Ishikawa (cell line): Measurements from ENCODE around the gene CASP8.

Experiments used
- CEBPB ChIP-seq: IDR thresholded peaks from 2 replicates; pipeline ENCODE4 v1.6.1; 2012
- CREB1 ChIP-seq: IDR thresholded peaks from 2 replicates; pipeline ENCODE4 v1.6.1; 2012; ENCODE audit warnings: low read depth
- EGR1 ChIP-seq: IDR thresholded peaks from 2 replicates; pipeline ENCODE4 v1.6.1; 2012
- EP300 ChIP-seq: IDR thresholded peaks from 2 replicates; pipeline ENCODE4 v1.6.1; 2012; ENCODE audit warnings: borderline replicate concordance
- FOXM1 ChIP-seq: IDR thresholded peaks from 2 replicates; pipeline ENCODE4 v1.6.1; 2012; ENCODE audit warnings: low read depth, borderline replicate concordance
- NFIC ChIP-seq: IDR thresholded peaks from 2 replicates; pipeline ENCODE4 v1.6.1; 2012
- RAD21 ChIP-seq: IDR thresholded peaks from 2 replicates; pipeline ENCODE4 v1.6.1; 2012; ENCODE audit warnings: low read depth
- TAF1 ChIP-seq: IDR thresholded peaks from 2 replicates; pipeline ENCODE4 v1.6.1; 2012; ENCODE audit warnings: low read depth, mild to moderate bottlenecking
- TEAD4 ChIP-seq: IDR thresholded peaks from 2 replicates; pipeline ENCODE4 v1.6.1; 2012
- YY1 ChIP-seq: IDR thresholded peaks from 2 replicates; pipeline ENCODE4 v1.6.1; 2012; ENCODE audit warnings: low read depth
- ZBTB7A ChIP-seq: IDR thresholded peaks from 2 replicates; pipeline ENCODE4 v1.6.1; 2012; ENCODE audit warnings: low read depth
- TF ChIP-seq, protein P1 (sequence below): IDR thresholded peaks from 2 replicates; pipeline ENCODE4 v1.6.1; 2012; ENCODE audit warnings: low read depth, mild to moderate bottlenecking
- TF ChIP-seq, protein P2 (sequence below): IDR thresholded peaks from 2 replicates; pipeline ENCODE4 v1.6.1; 2012

DNA sequence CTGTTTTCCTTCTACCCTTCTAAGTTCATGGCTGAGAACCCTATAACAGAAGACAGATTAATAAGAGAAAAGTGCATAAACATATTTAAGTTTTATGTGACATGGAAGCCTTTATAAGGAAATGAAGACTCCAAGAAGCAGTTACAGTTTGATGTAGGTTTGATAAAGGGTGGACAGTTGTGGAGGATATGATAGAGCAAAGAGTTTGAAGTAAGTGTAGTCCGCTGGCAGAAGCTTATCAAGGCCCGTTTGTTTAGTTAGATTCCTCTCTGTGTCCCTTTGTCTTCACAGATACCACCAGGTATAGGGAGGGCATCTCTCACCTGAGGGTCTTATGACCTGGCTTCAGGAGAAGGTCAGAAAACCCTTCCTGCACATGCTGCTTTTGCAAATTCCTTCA lies 10.4 kb upstream of the CASP8 start:
- TF ChIP-seq CREB1 (no peak), EGR1 (no peak), EP300 (no peak), RAD21 (no peak), YY1 (no peak), TAF1 (no peak), NFIC (no peak), TEAD4 (no peak), ZBTB7A (no peak), FOXM1 (no peak), CEBPB (no peak)
- TF ChIP-seq, protein P1, sequence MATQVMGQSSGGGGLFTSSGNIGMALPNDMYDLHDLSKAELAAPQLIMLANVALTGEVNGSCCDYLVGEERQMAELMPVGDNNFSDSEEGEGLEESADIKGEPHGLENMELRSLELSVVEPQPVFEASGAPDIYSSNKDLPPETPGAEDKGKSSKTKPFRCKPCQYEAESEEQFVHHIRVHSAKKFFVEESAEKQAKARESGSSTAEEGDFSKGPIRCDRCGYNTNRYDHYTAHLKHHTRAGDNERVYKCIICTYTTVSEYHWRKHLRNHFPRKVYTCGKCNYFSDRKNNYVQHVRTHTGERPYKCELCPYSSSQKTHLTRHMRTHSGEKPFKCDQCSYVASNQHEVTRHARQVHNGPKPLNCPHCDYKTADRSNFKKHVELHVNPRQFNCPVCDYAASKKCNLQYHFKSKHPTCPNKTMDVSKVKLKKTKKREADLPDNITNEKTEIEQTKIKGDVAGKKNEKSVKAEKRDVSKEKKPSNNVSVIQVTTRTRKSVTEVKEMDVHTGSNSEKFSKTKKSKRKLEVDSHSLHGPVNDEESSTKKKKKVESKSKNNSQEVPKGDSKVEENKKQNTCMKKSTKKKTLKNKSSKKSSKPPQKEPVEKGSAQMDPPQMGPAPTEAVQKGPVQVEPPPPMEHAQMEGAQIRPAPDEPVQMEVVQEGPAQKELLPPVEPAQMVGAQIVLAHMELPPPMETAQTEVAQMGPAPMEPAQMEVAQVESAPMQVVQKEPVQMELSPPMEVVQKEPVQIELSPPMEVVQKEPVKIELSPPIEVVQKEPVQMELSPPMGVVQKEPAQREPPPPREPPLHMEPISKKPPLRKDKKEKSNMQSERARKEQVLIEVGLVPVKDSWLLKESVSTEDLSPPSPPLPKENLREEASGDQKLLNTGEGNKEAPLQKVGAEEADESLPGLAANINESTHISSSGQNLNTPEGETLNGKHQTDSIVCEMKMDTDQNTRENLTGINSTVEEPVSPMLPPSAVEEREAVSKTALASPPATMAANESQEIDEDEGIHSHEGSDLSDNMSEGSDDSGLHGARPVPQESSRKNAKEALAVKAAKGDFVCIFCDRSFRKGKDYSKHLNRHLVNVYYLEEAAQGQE: no peak
- TF ChIP-seq, protein P2, sequence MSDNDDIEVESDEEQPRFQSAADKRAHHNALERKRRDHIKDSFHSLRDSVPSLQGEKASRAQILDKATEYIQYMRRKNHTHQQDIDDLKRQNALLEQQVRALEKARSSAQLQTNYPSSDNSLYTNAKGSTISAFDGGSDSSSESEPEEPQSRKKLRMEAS: no peak
